Mesenchymal stem cell (in vitro differentiated cells and primary cell): Measurements from ENCODE around the gene FRMD4A.

Source experiments
- DNase-seq: peaks from one replicate; pipeline ENCODE4 v3.0.0-alpha.2; 2013
- H2AFZ ChIP-seq: one replicate; pipeline ENCODE4 v1.6.1; 2013; ENCODE audit warnings: low read depth, mild to moderate bottlenecking, control low read depth, inconsistent platforms, low read length, moderate library complexity
- H2AK5ac ChIP-seq: 2 replicates; pipeline ENCODE4 v1.6.1; 2013; ENCODE audit warnings: low read length, moderate library complexity, mild to moderate bottlenecking, inconsistent platforms; ENCODE audit not compliant: severe bottlenecking
- H2BK120ac ChIP-seq: one replicate; pipeline ENCODE4 v1.6.1; 2013; ENCODE audit warnings: low read depth, mild to moderate bottlenecking, inconsistent platforms, low read length, moderate library complexity
- H2BK12ac ChIP-seq, 2 experiments: one replicate each; pipeline ENCODE4 v1.6.1; 2013; ENCODE audit warnings: inconsistent platforms in 2 of 2, low read length in 2 of 2, mild to moderate bottlenecking in 2 of 2, moderate library complexity in 2 of 2, control low read depth in 1 of 2
- H2BK15ac ChIP-seq: one replicate; pipeline ENCODE4 v1.6.1; 2013; ENCODE audit warnings: mild to moderate bottlenecking, low read depth, inconsistent platforms; ENCODE audit not compliant: poor library complexity, severe bottlenecking
- H2BK5ac ChIP-seq: 2 replicates; pipeline ENCODE4 v1.6.1; 2013; ENCODE audit warnings: low read depth, mild to moderate bottlenecking, low read length, control low read depth, inconsistent platforms; ENCODE audit not compliant: poor library complexity, severe bottlenecking
- H3K14ac ChIP-seq, 2 experiments: one replicate each; pipeline ENCODE4 v1.6.1; 2013; ENCODE audit warnings: inconsistent platforms in 2 of 2, low read length in 2 of 2, control low read depth in 1 of 2, mild to moderate bottlenecking in 1 of 2, moderate library complexity in 1 of 2
- H3K18ac ChIP-seq, 2 experiments: one replicate each; pipeline ENCODE4 v1.6.1; 2013; ENCODE audit warnings: inconsistent platforms in 2 of 2, low read length in 2 of 2, control low read depth in 1 of 2, low read depth in 1 of 2, mild to moderate bottlenecking in 1 of 2
- H3K23ac ChIP-seq, 2 experiments: one replicate each; pipeline ENCODE4 v1.6.1; 2013; ENCODE audit warnings: inconsistent platforms in 2 of 2, low read length in 2 of 2, mild to moderate bottlenecking in 2 of 2, moderate library complexity in 2 of 2, control low read depth in 1 of 2
- H3K27ac ChIP-seq: 2 replicates; pipeline ENCODE4 v1.5.1; 2013; ENCODE audit warnings: mild to moderate bottlenecking, moderate library complexity, low read length, control low read depth, inconsistent platforms; ENCODE audit not compliant: poor library complexity, severe bottlenecking
- H3K27me3 ChIP-seq, 2 experiments: 2 replicates each; pipeline versions ENCODE4 v1.6.1 to v1.7.0; 2013; ENCODE audit warnings: low read length in 2 of 2, mild to moderate bottlenecking in 2 of 2, moderate library complexity in 2 of 2, control low read depth in 1 of 2, inconsistent platforms in 1 of 2; ENCODE audit not compliant: control insufficient read depth in 1 of 2, insufficient read depth in 1 of 2
- H3K36me3 ChIP-seq, 2 experiments: 2 replicates each; pipeline versions ENCODE4 v1.6.1 to v1.7.0; 2013; ENCODE audit warnings: low read length in 2 of 2, control low read depth in 1 of 2, inconsistent platforms in 1 of 2, low read depth in 1 of 2, mild to moderate bottlenecking in 1 of 2; ENCODE audit not compliant: insufficient read depth in 2 of 2, control insufficient read depth in 1 of 2
- H3K4ac ChIP-seq, 2 experiments: one replicate each; pipeline ENCODE4 v1.6.1; 2013; ENCODE audit warnings: inconsistent platforms in 2 of 2, low read length in 2 of 2, mild to moderate bottlenecking in 2 of 2, moderate library complexity in 2 of 2, control low read depth in 1 of 2, low read depth in 1 of 2
- H3K4me1 ChIP-seq: 2 replicates; pipeline ENCODE4 v1.6.1; 2013; ENCODE audit warnings: low read depth, low read length, control low read depth; ENCODE audit not compliant: control insufficient read depth, insufficient read depth
- H3K4me2 ChIP-seq: 2 replicates; pipeline ENCODE4 v1.6.1; 2013; ENCODE audit warnings: low read length, mild to moderate bottlenecking, inconsistent platforms; ENCODE audit not compliant: poor library complexity, severe bottlenecking
- H3K4me3 ChIP-seq, 2 experiments: 2 replicates each; pipeline versions ENCODE4 v1.5.1 to v1.7.0; 2013; ENCODE audit warnings: low read length in 2 of 2, mild to moderate bottlenecking in 2 of 2, control low read depth in 1 of 2, low read depth in 1 of 2; ENCODE audit not compliant: insufficient read depth in 1 of 2
- H3K79me1 ChIP-seq: replicated peaks from 2 replicates; pipeline ENCODE4 v1.6.1; 2013; ENCODE audit warnings: mild to moderate bottlenecking, control low read depth, low read length, inconsistent platforms; ENCODE audit not compliant: poor library complexity, severe bottlenecking
- H3K9ac ChIP-seq: 2 replicates; pipeline ENCODE4 v1.7.0; 2013; ENCODE audit warnings: mild to moderate bottlenecking, low read length, moderate library complexity
- H3K9me3 ChIP-seq: 2 replicates; pipeline ENCODE4 v1.7.0; 2013; ENCODE audit warnings: mild to moderate bottlenecking, low read length; ENCODE audit not compliant: control insufficient read depth
- H4K8ac ChIP-seq: one replicate; pipeline ENCODE4 v1.6.1; 2013; ENCODE audit warnings: inconsistent platforms, mild to moderate bottlenecking, low read length, moderate library complexity
- H4K91ac ChIP-seq: one replicate; pipeline ENCODE4 v1.6.1; 2013; ENCODE audit warnings: mild to moderate bottlenecking, low read length, inconsistent platforms
- WGBS: methylation state at CpG from one replicate; pipeline ENCODE4 v1.1.7; 2013; ENCODE audit warnings: mixed read lengths; 5-methylcytosine and 5-hydroxymethylcytosine counted together

Gene FRMD4A

DNA sequence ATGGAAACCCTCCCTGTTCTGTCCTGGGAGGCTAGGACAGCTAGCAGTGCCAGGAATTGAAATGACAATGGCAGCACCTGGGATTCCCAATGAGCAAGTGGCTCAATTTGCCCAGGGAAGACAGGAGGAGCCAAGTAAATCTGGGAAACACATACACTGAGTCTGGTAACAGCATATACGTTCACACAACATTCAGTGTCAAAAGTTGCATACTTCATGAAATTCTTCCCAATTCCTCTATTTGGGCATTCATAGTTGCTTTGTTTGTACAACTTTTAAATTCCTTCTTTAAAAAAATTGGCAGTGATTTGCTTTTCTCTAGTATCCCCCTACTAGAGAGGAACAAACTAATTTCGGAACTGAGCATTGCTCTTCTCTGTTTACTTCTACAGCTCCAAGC lies 2.9 kb upstream of the FRMD4A start:
- Histone ChIP-seq H3K4me3 (no peak overlapping the region), H3K23ac (no peak overlapping the region), H3K18ac (no peak overlapping the region), H2BK5ac (no peak overlapping the region), H3K4ac (no peak overlapping the region), H4K8ac (no peak overlapping the region), H3K79me1 (no peaks in the 10 kb centered on the region), H2BK120ac (no peak overlapping the region), H3K14ac (no peak overlapping the region), H3K9ac (no peak overlapping the region), H3K36me3 (no peaks in the 10 kb centered on the region), H3K4me2 (no peak overlapping the region), H4K91ac (no peak overlapping the region), H2BK12ac (no peak overlapping the region), H3K27ac (no peak overlapping the region), H3K27me3 (peaks cover 25 to 74% of the 10 kb centered on the region in 2 experiments), H2BK15ac (no peak overlapping the region), H3K4me1 (no peaks in the 10 kb centered on the region), H2AFZ (no peak overlapping the region), H3K9me3 (no peaks in the 10 kb centered on the region), H2AK5ac (no peak overlapping the region)
- WGBS, result 100% methylated on average over 1 of the region's 2 CpGs
- DNase-seq, result no peak

- Histone ChIP-seq H2BK120ac (no peak overlapping the region), H3K4me1 (no peaks in the 10 kb centered on the region), H2BK15ac (no peak overlapping the region), H3K27ac (no peak overlapping the region), H2AK5ac (no peak overlapping the region), H3K79me1 (no peaks in the 10 kb centered on the region), H2BK12ac (no peak overlapping the region), H3K18ac (no peak overlapping the region), H3K14ac (no peak overlapping the region), H3K4me2 (no peak overlapping the region), H3K9me3 (no peaks in the 10 kb centered on the region), H3K27me3 (peaks cover 28 to 72% of the 10 kb centered on the region in 2 experiments), H3K4me3 (no peak overlapping the region), H3K36me3 (no peaks in the 10 kb centered on the region), H3K9ac (no peak overlapping the region), H4K8ac (no peak overlapping the region), H3K23ac (no peak overlapping the region), H2AFZ (no peak overlapping the region), H4K91ac (no peak overlapping the region), H2BK5ac (no peak overlapping the region), H3K4ac (no peak overlapping the region)
- DNase-seq, result no peak
- WGBS, result 100% methylated on average over 1 of the region's 3 CpGs
These were observed 2.2 kb upstream of the FRMD4A start for GRCh38 chr10:14332903-14333302.

DNA sequence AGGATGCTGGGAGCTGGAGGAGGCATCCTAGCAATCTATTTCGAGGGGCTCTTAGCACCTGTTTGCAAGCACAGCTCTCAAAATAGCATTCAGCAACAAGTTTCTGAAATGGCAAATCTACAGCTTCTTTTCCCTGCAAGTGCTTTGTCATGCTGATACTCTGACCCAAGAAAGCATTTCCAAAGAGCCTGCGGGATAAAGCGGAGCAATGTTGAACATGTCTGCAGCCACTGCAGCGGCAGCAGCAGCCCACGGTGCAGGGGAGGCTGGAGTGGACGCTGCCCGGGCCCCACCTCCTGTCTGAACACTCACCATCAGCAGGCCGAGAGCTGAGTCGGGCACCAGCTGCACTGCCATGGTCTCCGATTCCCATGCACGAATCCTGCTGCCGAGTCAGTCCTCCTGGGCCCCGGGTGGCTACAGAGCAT lies 964 bp downstream of the FRMD4A start:
- Histone ChIP-seq H2BK15ac (no peak overlapping the region), H3K27me3 (peaks cover 34 to 93% of the 10 kb centered on the region in 2 experiments), H3K23ac (no peak overlapping the region), H2AFZ (no peak overlapping the region), H4K91ac (no peak overlapping the region), H3K27ac (no peak overlapping the region), H2BK120ac (no peak overlapping the region), H3K36me3 (no peaks in the 10 kb centered on the region), H3K14ac (no peak overlapping the region), H2AK5ac (no peak overlapping the region), H3K9me3 (no peaks in the 10 kb centered on the region), H3K18ac (no peak overlapping the region), H4K8ac (no peak overlapping the region), H3K4ac (no peak overlapping the region), H3K4me1 (peaks cover 2% of the 10 kb centered on the region), H3K4me3 (no peak overlapping the region), H2BK5ac (no peak overlapping the region), H3K79me1 (no peaks in the 10 kb centered on the region), H2BK12ac (no peak overlapping the region), H3K4me2 (no peak overlapping the region), H3K9ac (no peak overlapping the region)
- no peak for DNase-seq
- 55% methylated on average over 13 of the region's 13 CpGs for WGBS

- H3K4me3 ChIP-seq, result no peak overlapping the region
- no peak overlapping the region for H2BK120ac ChIP-seq
- H3K9ac ChIP-seq, result no peak overlapping the region
- no peak overlapping the region for H2BK15ac ChIP-seq
- H3K79me1 ChIP-seq, result no peaks in the 10 kb centered on the region
- no peak overlapping the region for H3K4me2 ChIP-seq
- H2AFZ ChIP-seq, result no peak overlapping the region
- H2BK12ac ChIP-seq, result no peak overlapping the region
- no peak overlapping the region for H3K27ac ChIP-seq
- no peak overlapping the region for H2BK5ac ChIP-seq
- peaks cover 2% of the 10 kb centered on the region for H3K4me1 ChIP-seq
- no peak overlapping the region for H3K14ac ChIP-seq
- peaks cover 34 to 87% of the 10 kb centered on the region in 2 experiments for H3K27me3 ChIP-seq
- H3K4ac ChIP-seq, result no peak overlapping the region
- DNase-seq, result no peak
- WGBS, result 68% methylated on average over 5 of the region's 6 CpGs
- no peak overlapping the region for H3K18ac ChIP-seq
- no peak overlapping the region for H3K23ac ChIP-seq
- H2AK5ac ChIP-seq, result no peak overlapping the region
- no peak overlapping the region for H4K8ac ChIP-seq
- no peak overlapping the region for H4K91ac ChIP-seq
- H3K9me3 ChIP-seq, result no peaks in the 10 kb centered on the region
- H3K36me3 ChIP-seq, result no peaks in the 10 kb centered on the region
These were observed 1.6 kb downstream of the FRMD4A start for GRCh38 chr10:14328881-14329672.
